ENCODE measurements around the gene LIPI. TPM values are rescaled to one million over a fixed set of nuclear protein-coding genes. Genes with fewer than 3 reads are reported as not detected.

The LIPI gene
- polyA plus RNA-seq, 1 donor from 2014 or later = not detected

DNA sequence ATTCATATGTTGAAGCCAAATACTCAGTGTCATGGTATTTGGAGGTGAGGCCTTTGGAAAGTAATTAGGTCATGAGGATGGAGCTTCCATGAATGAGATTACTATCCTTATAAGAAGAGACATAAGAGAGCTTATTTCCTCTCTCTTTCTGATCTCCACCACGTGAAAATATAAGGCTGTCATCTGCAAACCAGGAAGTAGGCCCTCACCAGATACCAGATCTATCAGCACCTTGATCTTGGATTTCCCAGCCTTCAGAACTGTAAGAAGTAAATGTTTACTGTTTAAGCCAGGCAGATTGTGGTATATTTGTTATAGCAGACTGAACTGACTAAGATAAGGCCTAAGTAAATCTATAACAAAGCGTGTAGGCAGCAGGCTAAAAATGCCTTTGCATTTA, 30.5 kb upstream of the LIPI start:
- H3K9me2 ChIP-seq (ENCODE audit: insufficient read depth, low read length) = no peaks in the 10 kb centered on the region
- H2AFZ ChIP-seq (ENCODE audit: low read depth, low read length) = no peak overlapping the region
- no peaks in the 10 kb centered on the region for H3K9me3 ChIP-seq (ENCODE audit: low read length)
- no peak for TF ChIP-seq RAD21 (conservative IDR thresholded peaks at IDR 0.05)
- TF ChIP-seq POLR2AphosphoS5 (IDR thresholded peaks at IDR 0.05) = no peak
- TF ChIP-seq EP300 (conservative IDR thresholded peaks at IDR 0.05; ENCODE audit: poor library complexity, severe bottlenecking) = no peak
- no peak for TF ChIP-seq EZH2 (IDR thresholded peaks at IDR 0.05; ENCODE audit: borderline replicate concordance, insufficient read depth, low read length, poor library complexity, severe bottlenecking)
- no peak for TF ChIP-seq MXI1 (conservative IDR thresholded peaks at IDR 0.05; ENCODE audit: poor library complexity, severe bottlenecking)
- no peak for TF ChIP-seq TAF1 (IDR thresholded peaks at IDR 0.05; ENCODE audit: low read depth)
- TF ChIP-seq SMC3 (conservative IDR thresholded peaks at IDR 0.05; ENCODE audit: poor library complexity) = no peak
- no peak for TF ChIP-seq REST (IDR thresholded peaks at IDR 0.05; ENCODE audit: borderline replicate concordance)
- TF ChIP-seq, protein P1, sequence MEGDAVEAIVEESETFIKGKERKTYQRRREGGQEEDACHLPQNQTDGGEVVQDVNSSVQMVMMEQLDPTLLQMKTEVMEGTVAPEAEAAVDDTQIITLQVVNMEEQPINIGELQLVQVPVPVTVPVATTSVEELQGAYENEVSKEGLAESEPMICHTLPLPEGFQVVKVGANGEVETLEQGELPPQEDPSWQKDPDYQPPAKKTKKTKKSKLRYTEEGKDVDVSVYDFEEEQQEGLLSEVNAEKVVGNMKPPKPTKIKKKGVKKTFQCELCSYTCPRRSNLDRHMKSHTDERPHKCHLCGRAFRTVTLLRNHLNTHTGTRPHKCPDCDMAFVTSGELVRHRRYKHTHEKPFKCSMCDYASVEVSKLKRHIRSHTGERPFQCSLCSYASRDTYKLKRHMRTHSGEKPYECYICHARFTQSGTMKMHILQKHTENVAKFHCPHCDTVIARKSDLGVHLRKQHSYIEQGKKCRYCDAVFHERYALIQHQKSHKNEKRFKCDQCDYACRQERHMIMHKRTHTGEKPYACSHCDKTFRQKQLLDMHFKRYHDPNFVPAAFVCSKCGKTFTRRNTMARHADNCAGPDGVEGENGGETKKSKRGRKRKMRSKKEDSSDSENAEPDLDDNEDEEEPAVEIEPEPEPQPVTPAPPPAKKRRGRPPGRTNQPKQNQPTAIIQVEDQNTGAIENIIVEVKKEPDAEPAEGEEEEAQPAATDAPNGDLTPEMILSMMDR (IDR thresholded peaks at IDR 0.05; ENCODE audit: poor library complexity, severe bottlenecking) = no peak
- H4K20me1 ChIP-seq (ENCODE audit: insufficient read depth) = no peaks in the 10 kb centered on the region
- H3K4me3 ChIP-seq (ENCODE audit: low read length) = no peak overlapping the region
- no peaks in the 10 kb centered on the region for H3K36me3 ChIP-seq (ENCODE audit: insufficient read depth, low read length)
- H3K9ac ChIP-seq (ENCODE audit: low read length) = no peak overlapping the region
- no peaks in the 10 kb centered on the region for H3K79me2 ChIP-seq (replicated peaks; ENCODE audit: insufficient read depth, low read length)
- no peaks in the 10 kb centered on the region for H3F3A ChIP-seq (ENCODE audit: insufficient read depth, low read length, poor library complexity, severe bottlenecking)
- H3K27ac ChIP-seq (ENCODE audit: low read length) = no peak overlapping the region
- no peaks in the 10 kb centered on the region for H3K27me3 ChIP-seq (ENCODE audit: insufficient read depth, low read depth, low read length)
- H3K4me2 ChIP-seq (ENCODE audit: low read length) = no peak overlapping the region

GRCh38 chr21:14239281-14239680, 28.5 kb upstream of the LIPI start:
- H3K27ac ChIP-seq (ENCODE audit: low read length) = no peak overlapping the region
- H4K20me1 ChIP-seq (ENCODE audit: insufficient read depth) = no peaks in the 10 kb centered on the region
- H3K9me3 ChIP-seq (ENCODE audit: low read length) = no peaks in the 10 kb centered on the region
- no peak for TF ChIP-seq EZH2 (IDR thresholded peaks at IDR 0.05; ENCODE audit: borderline replicate concordance, insufficient read depth, low read length, poor library complexity, severe bottlenecking)
- TF ChIP-seq REST (IDR thresholded peaks at IDR 0.05; ENCODE audit: borderline replicate concordance) = no peak
- no peak for TF ChIP-seq RAD21 (conservative IDR thresholded peaks at IDR 0.05)
- no peak for TF ChIP-seq TAF1 (IDR thresholded peaks at IDR 0.05; ENCODE audit: low read depth)
- TF ChIP-seq EP300 (conservative IDR thresholded peaks at IDR 0.05; ENCODE audit: poor library complexity, severe bottlenecking) = no peak
- no peak for TF ChIP-seq SMC3 (conservative IDR thresholded peaks at IDR 0.05; ENCODE audit: poor library complexity)
- TF ChIP-seq, protein P1 (IDR thresholded peaks at IDR 0.05; ENCODE audit: poor library complexity, severe bottlenecking) = no peak
- TF ChIP-seq POLR2AphosphoS5 (IDR thresholded peaks at IDR 0.05) = no peak
- TF ChIP-seq MXI1 (conservative IDR thresholded peaks at IDR 0.05; ENCODE audit: poor library complexity, severe bottlenecking) = no peak
- H3K27me3 ChIP-seq (ENCODE audit: insufficient read depth, low read depth, low read length) = no peaks in the 10 kb centered on the region
- no peak overlapping the region for H3K4me2 ChIP-seq (ENCODE audit: low read length)
- no peaks in the 10 kb centered on the region for H3K9me2 ChIP-seq (ENCODE audit: insufficient read depth, low read length)
- H3K36me3 ChIP-seq (ENCODE audit: insufficient read depth, low read length) = no peaks in the 10 kb centered on the region
- H2AFZ ChIP-seq (ENCODE audit: low read depth, low read length) = no peak overlapping the region
- no peaks in the 10 kb centered on the region for H3K79me2 ChIP-seq (replicated peaks; ENCODE audit: insufficient read depth, low read length)
- H3F3A ChIP-seq (ENCODE audit: insufficient read depth, low read length, poor library complexity, severe bottlenecking) = no peaks in the 10 kb centered on the region
- H3K9ac ChIP-seq (ENCODE audit: low read length) = no peak overlapping the region
- H3K4me3 ChIP-seq (ENCODE audit: low read length) = no peak overlapping the region

Measured in neural cell (in vitro differentiated cells).